B cell (primary cell): Measurements from ENCODE around the gene TMOD2. TPM values are rescaled to one million over a fixed set of nuclear protein-coding genes. Genes with fewer than 3 reads are reported as not detected.
A peak's percentile ranks its signal among the peaks of the same experiment; 100 is the strongest.

Experiments used
- ATAC-seq: fragments of 200-7000 bp; cut with Tn5 transposase; one replicate; pipeline ENCODE4 v1.10.0; 2021; ENCODE audit warnings: low read depth, mild to moderate bottlenecking, moderate number of reproducible peaks, moderate library complexity
- CTCF ChIA-PET: fragments of 350-600 bp; sonication (Branson Sonifier 250); formaldehyde crosslinking; loops from one replicate; lab custom pipeline; 2021; ENCODE audit warnings: antibody characterized with exemption, inconsistent platforms; lab: Charles Lee
- POLR2A ChIA-PET: fragments of 350-600 bp; sonication (Branson Sonifier 250); formaldehyde crosslinking; loops from one replicate; lab custom pipeline; 2021; ENCODE audit warnings: antibody characterized with exemption; lab: Charles Lee
- DNase-seq: peaks from one replicate; pipeline ENCODE4 v3.0.0; 2013
- H2AFZ ChIP-seq: 2 replicates; pipeline ENCODE4 v1.6.1; 2012; ENCODE audit warnings: mild to moderate bottlenecking, low read depth, low read length; ENCODE audit not compliant: insufficient read depth, poor library complexity, severe bottlenecking
- H3K27ac ChIP-seq, 2 donors: 1 replicate in 1 of 2; 2 replicates in 1 of 2; pipeline ENCODE4 v1.5.1; 2012 to 2013; ENCODE audit warnings: low read length in 2 of 2, mild to moderate bottlenecking in 2 of 2, moderate library complexity in 1 of 2
- H3K27me3 ChIP-seq, 4 experiments: fragments of 200-600 bp in 1 of 4; sonication (generic) in 1 of 4; replicated peaks in 1 of 4; 1 replicate in 2 of 4; 2 replicates in 2 of 4; pipeline versions ENCODE4 v1.6.1 to v1.7.0; 2013 to 2016; ENCODE audit warnings: low read length in 3 of 4, mild to moderate bottlenecking in 2 of 4, mixed read lengths in 1 of 4, moderate library complexity in 1 of 4; ENCODE audit not compliant: insufficient read depth in 4 of 4, control insufficient read depth in 3 of 4; ENCODE audit errors: control extremely low read depth in 1 of 4
- H3K36me3 ChIP-seq, 2 experiments: replicated peaks in 1 of 2; 1 replicate in 1 of 2; 2 replicates in 1 of 2; pipeline versions ENCODE4 v1.6.1 to v1.7.1; 2013; ENCODE audit warnings: low read length in 1 of 2; ENCODE audit not compliant: insufficient read depth in 2 of 2, control insufficient read depth in 1 of 2; ENCODE audit errors: control extremely low read depth in 1 of 2, extremely low read depth in 1 of 2
- H3K4me1 ChIP-seq, 2 donors: fragments of 200-600 bp in 1 of 2; sonication (generic) in 1 of 2; 1 replicate in 1 of 2; 2 replicates in 1 of 2; pipeline versions ENCODE4 v1.5.1 to v1.6.1; 2013 to 2017; ENCODE audit warnings: low read length in 2 of 2; ENCODE audit not compliant: control insufficient read depth in 2 of 2, insufficient read depth in 2 of 2
- H3K4me2 ChIP-seq: replicated peaks from 2 replicates; pipeline ENCODE3; 2012; ENCODE audit warnings: mild to moderate bottlenecking, low read depth, low read length; ENCODE audit not compliant: poor library complexity, severe bottlenecking
- H3K4me3 ChIP-seq, 5 experiments: fragments of 200-600 bp in 1 of 5; sonication (generic) in 1 of 5; 1 replicate in 3 of 5; 2 replicates in 2 of 5; pipeline versions ENCODE4 v1.5.1 to v1.7.0; 2011 to 2016; ENCODE audit warnings: low read length in 4 of 5, mild to moderate bottlenecking in 4 of 5, low read depth in 2 of 5, control low read depth in 1 of 5, moderate library complexity in 1 of 5; ENCODE audit not compliant: insufficient read depth in 1 of 5; ENCODE audit errors: control extremely low read depth in 1 of 5, extremely low read depth in 1 of 5
- H3K79me2 ChIP-seq: fragments of 200-600 bp; sonication (generic); one replicate; pipeline ENCODE4 v1.6.0; 2016; ENCODE audit warnings: low read length; ENCODE audit not compliant: control insufficient read depth, insufficient read depth
- H3K9ac ChIP-seq: fragments of 200-600 bp; sonication (generic); 2 replicates; pipeline ENCODE4 v1.6.1; 2017; ENCODE audit warnings: mild to moderate bottlenecking, low read length, moderate library complexity
- H3K9me3 ChIP-seq, 3 donors: one replicate each; pipeline versions ENCODE4 v1.6.1 to v1.7.1; 2013; ENCODE audit warnings: low read length in 2 of 3; ENCODE audit not compliant: control insufficient read depth in 2 of 3, insufficient read depth in 1 of 3; ENCODE audit errors: control extremely low read depth in 1 of 3
- H4K20me1 ChIP-seq: 2 replicates; pipeline ENCODE4 v1.6.0; 2012; ENCODE audit warnings: mild to moderate bottlenecking, low read length; ENCODE audit not compliant: insufficient read depth, control insufficient read depth, poor library complexity, severe bottlenecking
- H3K27ac Mint-ChIP-seq: one replicate; pipeline ENCODE4 v1.8.0; 2021; ENCODE audit warnings: mixed read lengths
- H3K27me3 Mint-ChIP-seq: one replicate; pipeline ENCODE4 v1.8.0; 2021; ENCODE audit warnings: mixed read lengths
- H3K4me1 Mint-ChIP-seq: one replicate; pipeline ENCODE4 v1.8.0; 2021; ENCODE audit warnings: mixed read lengths
- H3K4me3 Mint-ChIP-seq: one replicate; pipeline ENCODE4 v1.8.0; 2021; ENCODE audit warnings: mixed read lengths
- H3K9me3 Mint-ChIP-seq: one replicate; pipeline ENCODE4 v1.8.0; 2022; ENCODE audit warnings: mixed read lengths; ENCODE audit not compliant: insufficient read depth
- CTCF ChIP-seq: fragments of 200-600 bp; IDR thresholded peaks from one replicate; pipeline ENCODE4 v1.8.0; 2022; ENCODE audit warnings: antibody characterized with exemption, mild to moderate bottlenecking
- EZH2 ChIP-seq: IDR thresholded peaks from 2 replicates; pipeline ENCODE4 v1.6.1; 2012; ENCODE audit warnings: borderline replicate concordance, low read depth, mild to moderate bottlenecking, moderate library complexity, low read length; ENCODE audit not compliant: insufficient read depth, poor library complexity, severe bottlenecking
- WGBS: methylation state at CpG from one replicate; pipeline ENCODE4 v1.1.5; 2013; ENCODE audit warnings: missing lambda C conversion rate; ENCODE audit not compliant: insufficient coverage; 5-methylcytosine and 5-hydroxymethylcytosine counted together
- intact Hi-C: fragments of 100-400 bp; cut with micrococcal nuclease; formaldehyde crosslinking; loops from one replicate; pipeline ENCODE4 v1.10.0; 2022
- polyA plus RNA-seq: library from polyadenylated mRNA; depleted of rRNA; stranded (reverse); fragments of >200 nt; gene quantifications from 2 replicates; pipeline ENCODE4 v1.2.3, GENCODE V29; 2012
- total RNA-seq, 2 donors: library from RNA; stranded (reverse); fragments of 120-200 nt in 1 of 2; gene quantifications; 1 replicate in 1 of 2; 2 replicates in 1 of 2; pipeline versions ENCODE4 v1.2.3 to v1.2.4, GENCODE V29; 2013 to 2022

TMOD2 gene
- total and polyA plus RNA-seq, 2 donors (not counting 1 experiment from before 2014, with no cell fraction given): 5.7 to 25.9 TPM

DNA sequence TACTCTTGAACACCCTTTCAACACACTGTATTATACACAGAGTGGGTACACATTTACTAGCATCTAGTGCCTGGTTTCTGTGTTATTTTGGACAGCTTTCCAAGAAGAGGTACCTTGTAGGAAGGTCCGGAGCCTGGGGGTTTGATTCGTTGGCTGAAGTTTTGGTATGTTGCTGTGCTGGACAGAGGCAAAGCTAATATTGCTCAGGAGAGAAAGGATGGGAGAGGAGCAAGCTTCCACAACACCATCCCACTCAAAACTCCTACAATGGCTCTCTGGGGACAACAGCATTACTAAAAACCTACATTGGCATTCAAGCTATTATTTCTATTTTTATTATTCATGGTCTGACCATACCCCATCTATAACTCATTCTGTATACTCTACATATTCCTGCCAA lies 12.8 kb upstream of the TMOD2 start:
- WGBS: no CpG with 5 or more reads among the region's 2 CpGs
- CTCF ChIA-PET: interaction anchor here (4.8 to 10.8 kb wide), 3 partner anchors 12 to 89 kb away, joined by 26 to 133 read pairs (median 78); no protein-coding TSS in a partner anchor
- intact Hi-C loops: loop anchor here (5.0 to 10.0 kb wide), 2 partner anchors 831 to 936 kb away; partner anchors contain the start of genes AP4E1 and ATOSA

More for the DNA sequence above, 12.8 kb upstream of the TMOD2 start:
- Histone ChIP-seq H3K4me1 (peaks cover 38 to 42% of the 10 kb centered on the region in 2 donors), H4K20me1 (no peaks in the 10 kb centered on the region), H3K36me3 (peaks cover 0 to 11% of the 10 kb centered on the region in 2 experiments), H3K4me2 (peak overlapping the region; percentile 79), H3K79me2 (peaks cover 57% of the 10 kb centered on the region), H3K9me3 (no peaks in the 10 kb centered on the region), H3K27ac (peak overlapping the region; percentile 87 to 89), H2AFZ (peak overlapping the region; percentile 74), H3K4me3 (no peak overlapping the region), H3K9ac (peak overlapping the region; percentile 73), H3K27me3 (no peaks in the 10 kb centered on the region)
- H3K4me3 Mint-ChIP-seq: peak overlapping the region; percentile 98
- H3K4me1 Mint-ChIP-seq: peaks cover 44% of the 10 kb centered on the region
- ATAC-seq (no peak), DNase-seq (no peak)
- no peaks in the 10 kb centered on the region for H3K27me3 Mint-ChIP-seq
- POLR2A ChIA-PET: interaction anchor here (2.6 kb wide), 1 partner anchor 38 kb away, joined by 16 read pairs; no protein-coding TSS in a partner anchor
- no peaks in the 10 kb centered on the region for H3K9me3 Mint-ChIP-seq
- no peak for TF ChIP-seq EZH2
- TF ChIP-seq CTCF: no peak
- H3K27ac Mint-ChIP-seq: peak overlapping the region; percentile 93
